ENCODE data around the gene NOTO.

Gene NOTO

DNA sequence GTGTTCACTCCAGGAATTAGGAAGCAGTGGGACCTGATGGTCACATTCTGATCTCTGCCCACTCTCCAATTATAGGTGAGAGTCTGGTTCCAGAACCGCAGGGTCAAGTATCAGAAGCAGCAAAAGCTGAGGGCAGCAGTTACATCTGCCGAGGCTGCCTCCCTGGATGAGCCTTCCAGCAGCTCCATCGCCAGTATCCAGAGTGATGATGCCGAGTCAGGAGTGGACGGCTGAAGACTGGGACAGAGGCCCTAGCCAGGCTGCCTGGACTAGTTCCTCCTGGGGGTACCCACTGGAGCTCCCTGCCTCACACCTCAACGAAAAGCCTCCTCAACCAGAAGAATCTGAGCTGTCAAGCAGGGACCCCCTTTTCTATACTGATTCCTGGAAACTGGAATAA, 8.3 kb downstream of the NOTO start:
- Histone ChIP-seq H3K27me3 (no peaks in the 10 kb centered on the region), H3K4me3 (no peak overlapping the region), H3K4me1 (peaks cover 26 to 34% (median 31%) of the 10 kb centered on the region in 10 experiments), H4K20me1 (peaks cover 0 to 8% (median 0%) of the 10 kb centered on the region in 11 experiments; a peak in 2 of 22 replicates), H3K9ac (no peak overlapping the region), H3K36me3 (no peaks in the 10 kb centered on the region), H3K27ac (no peak overlapping the region), H3K4me2 (no peak overlapping the region), H3K9me3 (replicated peaks in 1 of 11) (no peaks in the 10 kb centered on the region)
- TF ChIP-seq Cebpa-rat (IDR thresholded peaks at IDR 0.05), result no peak

GRCh38 chr2:73212098-73212447, 9.7 kb downstream of the NOTO start:
- TF ChIP-seq Cebpa-rat (IDR thresholded peaks at IDR 0.05), result no peak
- no peak overlapping the region for H3K4me3 ChIP-seq
- no peaks in the 10 kb centered on the region for H3K27me3 ChIP-seq
- no peak overlapping the region; a peak in 2 of 22 replicates for H3K9ac ChIP-seq
- no peaks in the 10 kb centered on the region for H3K36me3 ChIP-seq
- no peaks in the 10 kb centered on the region for H3K9me3 ChIP-seq (replicated peaks in 1 of 11)
- H3K4me1 ChIP-seq, result peaks cover 21 to 37% (median 32%) of the 10 kb centered on the region in 10 experiments
- no peak overlapping the region for H3K27ac ChIP-seq
- peak overlapping the region in 8 of 11 experiments; percentile 78 to 96 (median 88); a peak in 12 of 22 replicates for H3K4me2 ChIP-seq
- H4K20me1 ChIP-seq, result peaks cover 0 to 22% (median 0%) of the 10 kb centered on the region in 11 experiments; a peak in 3 of 22 replicates

- H3K9me3 ChIP-seq (replicated peaks in 1 of 11), result no peaks in the 10 kb centered on the region
- no peaks in the 10 kb centered on the region for H3K27me3 ChIP-seq
- H4K20me1 ChIP-seq, result peaks cover 0 to 27% (median 0%) of the 10 kb centered on the region in 11 experiments; a peak in 5 of 22 replicates
- peaks cover 21 to 38% (median 32%) of the 10 kb centered on the region in 10 experiments for H3K4me1 ChIP-seq
- peak overlapping the region; percentile 74 to 96 (median 88) for H3K4me2 ChIP-seq
- no peaks in the 10 kb centered on the region for H3K36me3 ChIP-seq
- no peak for TF ChIP-seq Cebpa-rat (IDR thresholded peaks at IDR 0.05)
- H3K9ac ChIP-seq, result peak overlapping the region in 8 of 11 experiments; percentile 90 to 97 (median 93); a peak in 15 of 22 replicates
- H3K27ac ChIP-seq, result peak overlapping the region in 3 of 11 experiments; percentile 90 to 98 (median 95); a peak in 4 of 22 replicates
- peak overlapping the region in 3 of 10 experiments; percentile 80 to 89 (median 80); a peak in 4 of 20 replicates for H3K4me3 ChIP-seq
These were observed 10.2 kb downstream of the NOTO start for GRCh38 chr2:73212448-73213176.

- no peaks in the 10 kb centered on the region for H3K27me3 ChIP-seq
- TF ChIP-seq Cebpa-rat (IDR thresholded peaks at IDR 0.05), result no peak
- H3K4me2 ChIP-seq, result peak within 1 kb of the TSS; percentile 74 to 96 (median 88)
- H3K9ac ChIP-seq, result peak within 1 kb of the TSS; percentile 81 to 97 (median 92)
- peaks cover 0 to 45% (median 10%) of the 10 kb centered on the region in 11 experiments; a peak in 10 of 22 replicates for H4K20me1 ChIP-seq
- H3K27ac ChIP-seq, result peak within 1 kb of the TSS; percentile 66 to 98 (median 93)
- no peaks in the 10 kb centered on the region for H3K9me3 ChIP-seq (replicated peaks in 1 of 11)
- peaks cover 0 to 17% (median 9%) of the 10 kb centered on the region in 11 experiments; a peak in 12 of 22 replicates for H3K36me3 ChIP-seq
- H3K4me1 ChIP-seq, result peaks cover 21 to 38% (median 32%) of the 10 kb centered on the region in 10 experiments
- peak within 1 kb of the TSS; percentile 76 to 93 (median 82) for H3K4me3 ChIP-seq
These were observed 12.0 kb downstream of the NOTO start, which contains the start of gene SMYD5 for GRCh38 chr2:73214120-73215035. Gene SMYD5 (plus strand): TSS chr2:73214245. CDS start chr2:73214267, 22 bp downstream.

- H4K20me1 ChIP-seq, result peaks cover 0 to 50% (median 10%) of the 10 kb centered on the region in 11 experiments; a peak in 11 of 22 replicates
- TF ChIP-seq Cebpa-rat (IDR thresholded peaks at IDR 0.05), result no peak
- no peaks in the 10 kb centered on the region for H3K9me3 ChIP-seq (replicated peaks in 1 of 11)
- peaks cover 21 to 38% (median 32%) of the 10 kb centered on the region in 10 experiments for H3K4me1 ChIP-seq
- H3K4me2 ChIP-seq, result peak overlapping the region; percentile 74 to 96 (median 88)
- peaks cover 4 to 26% (median 17%) of the 10 kb centered on the region in 11 experiments; a peak in 14 of 22 replicates for H3K36me3 ChIP-seq
- H3K4me3 ChIP-seq, result peak overlapping the region; percentile 76 to 93 (median 82); a peak in 15 of 20 replicates
- H3K9ac ChIP-seq, result peak overlapping the region in 8 of 11 experiments; percentile 81 to 97 (median 93); a peak in 8 of 22 replicates
- H3K27me3 ChIP-seq, result no peaks in the 10 kb centered on the region
- H3K27ac ChIP-seq, result 0 out of 22 replicates have a peak overlapping the region, but pooled peaks of 3 of the 11 experiments have one; percentile 97 to 98 (median 97)
These were observed 12.9 kb downstream of the NOTO start for GRCh38 chr2:73215254-73215653.

GRCh38 chr2:73217160-73217559, 14.8 kb downstream of the NOTO start:
- Histone ChIP-seq H3K4me3 (no peak overlapping the region), H3K4me1 (peaks cover 21 to 35% (median 28%) of the 10 kb centered on the region in 10 experiments), H4K20me1 (peaks cover 0 to 56% (median 10%) of the 10 kb centered on the region in 11 experiments; a peak in 11 of 22 replicates), H3K9ac (no peak overlapping the region), H3K36me3 (peaks cover 21 to 45% (median 36%) of the 10 kb centered on the region in 11 experiments), H3K27ac (no peak overlapping the region), H3K27me3 (no peaks in the 10 kb centered on the region), H3K9me3 (replicated peaks in 1 of 11) (no peaks in the 10 kb centered on the region), H3K4me2 (no peak overlapping the region)
- peak in 1 of 11 experiments; percentile 33; a peak in 1 of 22 replicates for TF ChIP-seq Cebpa-rat (IDR thresholded peaks at IDR 0.05)

DNA sequence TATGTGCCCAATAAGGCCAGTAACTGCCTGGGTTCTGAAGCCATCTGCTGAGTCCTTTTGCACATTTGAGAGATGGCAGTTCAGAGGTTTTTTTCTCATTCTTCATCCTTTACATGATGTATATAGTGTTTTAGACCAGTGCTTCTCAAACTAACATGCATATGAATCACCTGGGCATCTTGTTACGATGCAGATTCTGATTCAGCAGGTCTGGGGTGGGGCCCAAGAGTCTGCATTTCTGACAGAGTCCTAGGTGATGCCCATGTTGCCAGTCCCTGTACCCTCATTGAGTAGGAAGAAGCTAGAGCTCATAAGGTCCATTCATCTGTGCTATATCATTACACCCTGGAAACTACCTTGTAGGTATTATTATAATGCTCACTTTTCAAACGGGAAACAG, 15.5 kb downstream of the NOTO start:
- H3K4me1 ChIP-seq, result peaks cover 18 to 28% (median 21%) of the 10 kb centered on the region in 10 experiments
- no peak overlapping the region for H3K4me3 ChIP-seq
- no peak for TF ChIP-seq Cebpa-rat (IDR thresholded peaks at IDR 0.05)
- H3K9me3 ChIP-seq (replicated peaks in 1 of 11), result no peaks in the 10 kb centered on the region
- peaks cover 28 to 52% (median 42%) of the 10 kb centered on the region in 11 experiments for H3K36me3 ChIP-seq
- H3K9ac ChIP-seq, result no peak overlapping the region
- H3K27ac ChIP-seq, result no peak overlapping the region
- H3K4me2 ChIP-seq, result no peak overlapping the region
- H3K27me3 ChIP-seq, result no peaks in the 10 kb centered on the region
- H4K20me1 ChIP-seq, result peaks cover 0 to 56% (median 10%) of the 10 kb centered on the region in 11 experiments; a peak in 11 of 22 replicates

GRCh38 chr2:73218298-73218697, 15.9 kb downstream of the NOTO start:
- H3K4me1 ChIP-seq, result peaks cover 13 to 23% (median 17%) of the 10 kb centered on the region in 10 experiments
- TF ChIP-seq Cebpa-rat (IDR thresholded peaks at IDR 0.05), result no peak

More at GRCh38 chr2:73218298-73218697, 15.9 kb downstream of the NOTO start:
- Histone ChIP-seq H3K4me3 (no peak overlapping the region), H4K20me1 (peaks cover 0 to 56% (median 10%) of the 10 kb centered on the region in 11 experiments; a peak in 11 of 22 replicates), H3K36me3 (peaks cover 33 to 57% (median 47%) of the 10 kb centered on the region in 11 experiments), H3K4me2 (no peak overlapping the region), H3K27ac (no peak overlapping the region), H3K9ac (peak overlapping the region in 1 of 11 experiments; percentile 4; a peak in 1 of 22 replicates), H3K27me3 (no peaks in the 10 kb centered on the region), H3K9me3 (replicated peaks in 1 of 11) (no peaks in the 10 kb centered on the region)

Measured in BLaER1 treated with 17β-estradiol and CSF1 and Interleukin-3, amounts not matched to agents 10 nM and 100 nM (cell line).